ENCODE results near the gene TDRD5. TPM values are rescaled to one million over a fixed set of nuclear protein-coding genes. Genes with fewer than 3 reads are reported as not detected.

Gene TDRD5, protein sequence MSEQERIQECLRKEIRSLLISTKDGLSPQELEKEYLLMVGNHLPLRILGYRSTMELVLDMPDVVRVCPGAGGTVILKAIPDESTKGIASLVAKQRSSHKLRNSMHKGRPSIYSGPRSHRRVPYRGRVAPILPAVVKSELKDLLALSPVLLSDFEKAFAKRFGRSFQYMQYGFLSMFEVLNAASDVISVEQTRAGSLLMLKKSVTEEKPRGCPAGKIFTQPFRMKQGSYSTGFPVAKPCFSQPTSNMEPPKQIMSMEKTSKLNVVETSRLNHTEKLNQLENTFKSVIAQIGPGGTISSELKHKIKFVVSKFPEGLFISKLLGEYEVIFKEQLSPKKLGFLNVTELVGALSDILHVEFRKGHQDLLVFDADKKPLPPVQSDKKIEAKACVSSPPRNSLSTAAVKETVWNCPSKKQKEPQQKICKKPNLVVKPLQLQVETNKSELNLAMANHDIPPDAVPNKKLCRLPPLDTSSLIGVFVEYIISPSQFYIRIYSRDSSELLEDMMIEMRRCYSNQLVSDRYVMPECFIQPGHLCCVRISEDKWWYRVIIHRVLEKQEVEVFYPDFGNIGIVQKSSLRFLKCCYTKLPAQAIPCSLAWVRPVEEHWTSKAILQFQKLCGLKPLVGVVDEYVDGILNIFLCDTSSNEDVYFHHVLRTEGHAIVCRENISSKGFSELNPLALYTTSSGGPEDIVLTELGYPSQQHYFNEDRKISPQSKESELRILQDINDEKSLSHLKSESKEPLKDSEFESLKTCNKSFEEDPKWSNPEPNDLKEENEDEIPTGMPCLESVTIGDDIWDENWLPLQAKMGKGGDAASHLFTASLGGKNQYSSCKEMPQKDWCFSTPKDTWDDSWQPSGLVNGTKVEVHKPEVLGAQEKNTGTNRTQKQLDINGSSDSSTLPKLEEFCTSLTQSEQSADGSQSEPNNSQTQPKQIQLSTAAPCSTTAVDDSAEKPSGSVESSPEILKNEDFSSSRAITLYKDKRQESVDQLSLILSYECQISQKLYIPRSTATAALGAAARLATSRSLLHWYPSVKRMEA
- total RNA-seq = not detected

DNA sequence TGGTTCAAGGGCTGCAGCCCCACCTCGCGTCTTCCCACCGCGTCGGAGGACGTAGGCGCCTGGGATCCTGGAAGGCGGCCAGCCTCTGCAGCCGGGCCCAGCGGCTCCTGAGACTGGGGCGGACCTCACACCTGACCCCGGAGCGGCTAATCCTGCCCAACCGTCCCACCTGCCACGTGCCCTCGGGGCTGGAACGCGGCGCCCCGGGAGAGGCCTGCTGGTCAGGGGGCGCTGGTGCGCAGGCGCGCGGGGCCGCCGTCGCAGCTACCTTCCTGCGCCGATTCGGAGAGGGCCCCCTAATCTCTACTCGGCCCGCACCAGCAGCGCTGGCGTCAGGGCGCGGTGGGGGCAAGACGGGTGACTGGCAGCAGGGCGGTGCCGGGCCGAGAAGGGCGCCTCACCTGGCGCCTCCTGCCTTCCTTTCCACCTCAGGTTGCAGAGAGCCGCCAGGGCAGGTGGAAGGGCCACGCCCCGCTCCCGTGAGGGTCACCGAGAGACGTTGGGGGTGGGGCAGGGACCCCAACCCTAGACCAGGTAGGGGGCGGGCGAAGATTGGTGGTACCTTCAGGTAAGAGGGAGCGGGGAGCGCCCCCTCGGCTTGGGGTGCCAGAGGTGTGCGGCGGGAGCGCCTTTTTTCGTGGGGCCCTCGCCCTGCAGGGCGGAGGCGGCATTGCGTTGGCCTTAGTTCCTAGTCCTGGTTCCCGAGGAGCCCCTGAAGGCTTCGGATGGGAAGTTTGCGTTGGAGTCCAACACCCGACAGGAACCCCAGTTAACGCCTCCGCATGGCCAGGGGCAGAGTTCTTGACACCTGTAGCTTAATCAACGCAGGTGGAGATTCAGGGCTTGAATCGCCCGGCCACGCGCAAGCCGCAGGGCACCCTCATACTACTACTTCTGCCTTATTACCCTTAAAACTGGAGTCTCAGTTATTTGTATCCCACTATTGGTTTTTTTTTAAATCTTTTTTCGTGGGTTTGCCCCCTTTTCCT lies at the start of gene TDRD5:
TSS of gene TDRD5 (plus strand) at position 241 of the 989 bp plus-strand sequence. CDS start 784 bp downstream, outside the sequence.

GRCh38 chr1:179575497-179576314 lies 15.9 kb upstream of the TDRD5 start, which contains the start of gene NPHS2:
Gene NPHS2 (minus strand): TSS chr1:179575948. CDS start chr1:179575864, 84 bp downstream.

Other genes with a start within 250 kb of the TDRD5 start
- under 1 TPM in 1 of 2 experiments, not detected in 1; 0.48 TPM for gene AXDND1, start 225.9 kb upstream of the TDRD5 start, total RNA-seq
- not detected for gene NPHS2, start 15.9 kb upstream of the TDRD5 start, total RNA-seq
- not detected for gene FAM163A, start 151.5 kb downstream of the TDRD5 start, total RNA-seq

Data from activated naive CD4-positive, alpha-beta T cell treated with anti-CD3 and anti-CD28 coated beads, Interleukin-2, amount 10 ng/mL, durations not matched to agents 5 hours and 36 hours (primary cell).